Karpas-422 (cell line): ENCODE measurements around the gene OR10J1. TPM values are rescaled to one million over a fixed set of nuclear protein-coding genes. Genes with fewer than 3 reads are reported as not detected.

Experiments used
- DNase-seq: peaks from one replicate; pipeline ENCODE4 v3.0.0-alpha.2; 2015
- H2AFZ ChIP-seq: fragments of 200-600 bp; sonication (generic); 2 replicates; pipeline ENCODE4 v1.6.1; 2014; ENCODE audit warnings: antibody characterized with exemption, low read length, mixed read lengths
- H3K27ac ChIP-seq: fragments of 200-600 bp; sonication (generic); 2 replicates; pipeline ENCODE4 v1.5.1; 2014; ENCODE audit warnings: mild to moderate bottlenecking, low read length, moderate library complexity
- H3K27me3 ChIP-seq: fragments of 200-600 bp; sonication (generic); 2 replicates; pipeline ENCODE4 v1.6.1; 2014; ENCODE audit warnings: low read length, mixed read lengths
- H3K36me3 ChIP-seq: fragments of 200-600 bp; sonication (generic); 2 replicates; pipeline ENCODE4 v1.6.1; 2014; ENCODE audit warnings: low read length, mixed read lengths; ENCODE audit not compliant: insufficient read depth
- H3K4me1 ChIP-seq: fragments of 200-600 bp; sonication (generic); 2 replicates; pipeline ENCODE4 v1.6.1; 2014; ENCODE audit warnings: mild to moderate bottlenecking, low read length, mixed read lengths
- H3K4me2 ChIP-seq: fragments of 200-600 bp; sonication (generic); 2 replicates; pipeline ENCODE4 v1.6.1; 2014; ENCODE audit warnings: low read length, low read depth, mild to moderate bottlenecking; ENCODE audit not compliant: poor library complexity, severe bottlenecking
- H3K4me3 ChIP-seq: fragments of 200-600 bp; sonication (generic); 2 replicates; pipeline ENCODE4 v1.5.1; 2014; ENCODE audit warnings: mild to moderate bottlenecking, antibody characterized with exemption, low read length, mixed read lengths
- H3K79me2 ChIP-seq: fragments of 200-600 bp; sonication (generic); 2 replicates; pipeline ENCODE4 v1.6.1; 2014; ENCODE audit warnings: mild to moderate bottlenecking, low read length, mixed read lengths
- H3K9ac ChIP-seq: fragments of 200-600 bp; sonication (generic); 2 replicates; pipeline ENCODE4 v1.6.0; 2014; ENCODE audit warnings: low read length
- H3K9me2 ChIP-seq: fragments of 200-600 bp; sonication (generic), shearing (Covaris generic); replicated peaks from 2 replicates; pipeline ENCODE4 v1.6.0; 2014; ENCODE audit warnings: mild to moderate bottlenecking, low read length, moderate library complexity; ENCODE audit not compliant: insufficient read depth
- H3K9me3 ChIP-seq: fragments of 300-700, 200-600 bp; sonication (generic); 2 replicates; pipeline ENCODE4 v1.6.1; 2014; ENCODE audit warnings: low read length, mixed read lengths
- H4K20me1 ChIP-seq: fragments of 200-600 bp; sonication (generic); 2 replicates; pipeline ENCODE4 v1.6.1; 2014; ENCODE audit warnings: mild to moderate bottlenecking, antibody characterized with exemption, low read length, low read depth; ENCODE audit not compliant: insufficient read depth
- total RNA-seq: library from RNA; depleted of rRNA; stranded (reverse); fragments of >200 nt; shearing (Covaris generic); gene quantifications from 2 replicates; pipeline ENCODE4 v1.2.3, GENCODE V29; 2014; ENCODE audit warnings: low replicate concordance; rRNA removed

Gene OR10J1, protein sequence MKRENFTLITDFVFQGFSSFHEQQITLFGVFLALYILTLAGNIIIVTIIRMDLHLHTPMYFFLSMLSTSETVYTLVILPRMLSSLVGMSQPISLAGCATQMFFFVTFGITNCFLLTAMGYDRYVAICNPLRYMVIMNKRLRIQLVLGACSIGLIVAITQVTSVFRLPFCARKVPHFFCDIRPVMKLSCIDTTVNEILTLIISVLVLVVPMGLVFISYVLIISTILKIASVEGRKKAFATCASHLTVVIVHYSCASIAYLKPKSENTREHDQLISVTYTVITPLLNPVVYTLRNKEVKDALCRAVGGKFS
- 0.11 TPM in 1 of 2 replicates, not detected in the other for total RNA-seq

- Histone ChIP-seq H3K4me1 (no peaks in the 10 kb centered on the region), H3K9me3 (no peaks in the 10 kb centered on the region), H3K36me3 (no peaks in the 10 kb centered on the region), H2AFZ (no peak within 1 kb of the TSS), H3K4me2 (no peak within 1 kb of the TSS), H3K27ac (no peak within 1 kb of the TSS), H3K4me3 (no peak within 1 kb of the TSS), H3K9me2 (no peaks in the 10 kb centered on the region), H3K27me3 (no peaks in the 10 kb centered on the region; the same call in 1 of the 2 replicates), H3K9ac (no peak within 1 kb of the TSS), H4K20me1 (no peaks in the 10 kb centered on the region), H3K79me2 (no peaks in the 10 kb centered on the region)
- no peak for DNase-seq
Observed at GRCh38 chr1:159439422-159439821, at the start of gene OR10J1. OR10J1 (plus strand) TSS chr1:159439722; CDS start chr1:159439792, 70 bp downstream.

GRCh38 chr1:159406821-159407220 is 32.7 kb upstream of the OR10J1 start:
- Histone ChIP-seq H3K4me3 (no peak overlapping the region), H3K9me2 (no peaks in the 10 kb centered on the region), H4K20me1 (no peaks in the 10 kb centered on the region), H3K36me3 (no peaks in the 10 kb centered on the region), H3K27me3 (no peaks in the 10 kb centered on the region), H3K27ac (no peak overlapping the region), H2AFZ (no peak overlapping the region), H3K79me2 (no peaks in the 10 kb centered on the region), H3K9me3 (no peaks in the 10 kb centered on the region), H3K4me2 (no peak overlapping the region), H3K4me1 (no peaks in the 10 kb centered on the region), H3K9ac (no peak overlapping the region)
- DNase-seq, result no peak

DNA sequence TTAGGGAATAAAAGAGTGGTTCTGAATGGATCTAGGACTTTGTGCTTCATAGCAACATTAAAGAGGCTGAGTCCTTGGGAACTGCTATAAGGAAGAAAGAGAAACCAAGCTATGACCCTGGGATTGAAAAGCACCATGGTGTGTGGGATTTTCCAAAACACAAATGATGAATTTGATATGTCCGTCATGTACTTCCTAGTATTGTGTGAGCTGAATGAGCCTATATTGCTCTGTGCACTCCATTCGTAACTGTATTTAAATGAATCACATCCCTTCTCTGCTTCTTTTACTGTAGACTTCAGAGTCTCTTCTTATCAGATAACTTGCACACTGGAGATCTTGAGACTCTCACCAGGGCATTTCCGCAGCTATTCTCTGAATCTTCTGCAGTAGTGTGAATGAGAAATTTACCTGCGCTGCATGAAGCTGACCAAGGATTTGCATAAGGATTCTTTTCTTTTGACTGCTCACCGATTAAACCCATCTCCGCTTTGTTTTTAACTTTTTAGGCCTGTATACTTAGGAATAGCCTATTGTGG is 30.6 kb upstream of the OR10J1 start:
- Histone ChIP-seq H2AFZ (no peak overlapping the region), H4K20me1 (no peaks in the 10 kb centered on the region), H3K27me3 (no peaks in the 10 kb centered on the region), H3K9ac (no peak overlapping the region), H3K36me3 (no peaks in the 10 kb centered on the region), H3K9me2 (no peaks in the 10 kb centered on the region), H3K79me2 (no peaks in the 10 kb centered on the region), H3K9me3 (no peaks in the 10 kb centered on the region), H3K27ac (no peak overlapping the region), H3K4me3 (no peak overlapping the region), H3K4me2 (no peak overlapping the region), H3K4me1 (no peaks in the 10 kb centered on the region)
- DNase-seq, result no peak

DNA sequence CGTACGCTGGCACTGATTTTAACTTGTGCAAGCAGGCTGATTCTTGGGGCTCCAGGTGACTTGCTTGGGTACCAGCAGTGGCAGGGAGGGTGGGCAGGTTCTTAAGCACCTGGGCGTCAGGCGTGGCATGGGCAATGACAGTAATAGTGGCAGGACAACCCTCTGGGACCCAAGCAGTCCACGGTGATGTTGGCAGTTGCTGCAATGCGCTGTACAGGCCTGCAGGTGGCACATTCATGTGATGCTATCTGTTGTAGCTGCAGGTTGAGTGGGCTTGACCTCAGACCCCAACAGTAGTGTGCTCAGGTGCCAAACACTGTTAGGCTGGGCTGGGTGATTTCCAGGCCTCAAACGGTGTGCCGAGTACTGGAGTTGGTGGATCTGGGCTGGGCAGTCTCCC is 17.7 kb upstream of the OR10J1 start:
- Histone ChIP-seq H3K4me3 (no peak overlapping the region), H3K36me3 (no peaks in the 10 kb centered on the region), H4K20me1 (no peaks in the 10 kb centered on the region), H3K4me1 (no peaks in the 10 kb centered on the region), H3K9ac (no peak overlapping the region), H3K9me3 (peaks cover 5% of the 10 kb centered on the region), H3K27me3 (0 out of 2 replicates have a peak, but pooled peaks cover 3% of the 10 kb centered on the region), H3K4me2 (no peak overlapping the region), H2AFZ (no peak overlapping the region), H3K9me2 (no peaks in the 10 kb centered on the region), H3K79me2 (no peaks in the 10 kb centered on the region), H3K27ac (no peak overlapping the region)
- DNase-seq, result no peak

DNA sequence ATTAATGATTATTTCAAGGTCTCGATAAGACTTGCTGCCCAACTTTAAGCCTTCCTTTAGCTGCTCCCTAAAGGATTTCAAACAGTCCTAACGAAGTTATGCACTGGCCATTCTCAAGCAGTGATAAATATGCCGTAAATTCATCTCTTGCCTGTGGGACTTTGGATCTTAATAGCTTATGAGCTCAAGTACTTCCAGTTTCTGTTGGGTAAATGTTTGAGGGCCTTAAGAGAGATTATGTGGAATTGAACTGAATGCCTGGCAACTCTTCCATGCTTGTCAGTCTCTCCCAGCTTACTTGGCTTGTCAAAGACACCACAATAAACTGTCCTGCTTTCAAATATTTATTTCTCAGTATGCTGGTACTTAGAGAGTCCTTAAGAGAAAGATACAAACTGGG is 11.0 kb upstream of the OR10J1 start:
- H4K20me1 ChIP-seq, result no peaks in the 10 kb centered on the region
- H3K27me3 ChIP-seq, result 0 out of 2 replicates have a peak, but pooled peaks cover 1% of the 10 kb centered on the region
- H2AFZ ChIP-seq, result no peak overlapping the region
- no peaks in the 10 kb centered on the region for H3K9me3 ChIP-seq
- H3K4me3 ChIP-seq, result no peak overlapping the region
- no peaks in the 10 kb centered on the region for H3K36me3 ChIP-seq
- no peaks in the 10 kb centered on the region for H3K9me2 ChIP-seq
- H3K4me2 ChIP-seq, result no peak overlapping the region
- DNase-seq, result no peak
- no peak overlapping the region for H3K9ac ChIP-seq
- H3K79me2 ChIP-seq, result no peaks in the 10 kb centered on the region
- no peak overlapping the region for H3K27ac ChIP-seq
- H3K4me1 ChIP-seq, result no peaks in the 10 kb centered on the region

- Histone ChIP-seq H3K27ac (no peak overlapping the region), H3K9me3 (no peaks in the 10 kb centered on the region), H4K20me1 (no peaks in the 10 kb centered on the region), H3K4me3 (no peak overlapping the region), H3K4me1 (no peaks in the 10 kb centered on the region), H3K9me2 (no peaks in the 10 kb centered on the region), H3K27me3 (no peaks in the 10 kb centered on the region; the same call in 1 of the 2 replicates), H3K9ac (no peak overlapping the region), H3K36me3 (no peaks in the 10 kb centered on the region), H2AFZ (no peak overlapping the region), H3K79me2 (no peaks in the 10 kb centered on the region), H3K4me2 (no peak overlapping the region)
- DNase-seq, result no peak
Observed at GRCh38 chr1:159429074-159429861, 10.3 kb upstream of the OR10J1 start.

- Histone ChIP-seq H3K79me2 (no peaks in the 10 kb centered on the region), H3K4me2 (no peak overlapping the region), H4K20me1 (no peaks in the 10 kb centered on the region), H3K27ac (no peak overlapping the region), H3K9me2 (no peaks in the 10 kb centered on the region), H3K9ac (no peak overlapping the region), H2AFZ (no peak overlapping the region), H3K27me3 (no peaks in the 10 kb centered on the region; the same call in 1 of the 2 replicates), H3K4me1 (no peaks in the 10 kb centered on the region), H3K9me3 (no peaks in the 10 kb centered on the region), H3K36me3 (no peaks in the 10 kb centered on the region), H3K4me3 (no peak overlapping the region)
- DNase-seq, result no peak
Observed at GRCh38 chr1:159430985-159431384, 8.5 kb upstream of the OR10J1 start.

DNA sequence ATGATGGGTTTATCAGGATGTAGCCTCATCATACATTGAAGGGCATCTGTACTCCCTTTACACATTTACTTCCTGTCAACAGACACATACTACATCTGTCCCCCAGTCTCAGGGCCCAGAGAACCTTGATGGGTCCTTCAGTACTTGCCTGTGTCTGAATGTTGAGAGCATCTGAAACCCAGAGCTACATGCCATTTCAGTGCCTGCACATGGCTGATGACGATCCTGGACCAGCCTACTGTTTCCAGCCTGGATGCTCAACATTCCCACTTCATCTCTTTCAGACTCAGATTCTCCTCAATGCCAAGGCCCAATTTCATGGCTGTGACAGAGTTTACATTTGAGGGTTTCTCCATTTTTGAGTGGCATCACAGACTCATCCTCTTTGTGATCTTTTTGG is 7.6 kb upstream of the OR10J1 start, which contains the start of gene OR10J4:
OR10J4 (plus strand) TSS at position 301 of the 400 bp plus-strand sequence.
- Histone ChIP-seq H3K36me3 (no peaks in the 10 kb centered on the region), H3K9me2 (no peaks in the 10 kb centered on the region), H3K9me3 (no peaks in the 10 kb centered on the region), H3K9ac (no peak within 1 kb of the TSS), H2AFZ (no peak within 1 kb of the TSS), H3K79me2 (no peaks in the 10 kb centered on the region), H3K27ac (no peak within 1 kb of the TSS), H4K20me1 (no peaks in the 10 kb centered on the region), H3K4me3 (no peak within 1 kb of the TSS), H3K4me1 (no peaks in the 10 kb centered on the region), H3K4me2 (no peak within 1 kb of the TSS), H3K27me3 (no peaks in the 10 kb centered on the region; the same call in 1 of the 2 replicates)
- no peak for DNase-seq
